PFSK-1 (cell line): ENCODE data around the gene EEFSEC.

Experiments
- REST ChIP-seq, 2 experiments: IDR thresholded peaks; 2 replicates each; pipeline versions ENCODE4 v1.6.1 to v1.8.0; 2011 to 2012; ENCODE audit warnings: low read depth in 2 of 2, low read length in 2 of 2, control low read depth in 1 of 2, inconsistent platforms in 1 of 2, mild to moderate bottlenecking in 1 of 2, moderate library complexity in 1 of 2; ENCODE audit not compliant: insufficient read depth in 1 of 2
- SIN3A ChIP-seq: IDR thresholded peaks from 2 replicates; pipeline ENCODE4 v1.6.1; 2012; ENCODE audit warnings: mild to moderate bottlenecking, low read length, moderate library complexity, borderline replicate concordance; ENCODE audit not compliant: insufficient read depth
- TAF1 ChIP-seq: IDR thresholded peaks from 2 replicates; pipeline ENCODE4 v1.6.1; 2012; ENCODE audit warnings: low read length, control low read depth, borderline replicate concordance; ENCODE audit not compliant: insufficient read depth

DNA sequence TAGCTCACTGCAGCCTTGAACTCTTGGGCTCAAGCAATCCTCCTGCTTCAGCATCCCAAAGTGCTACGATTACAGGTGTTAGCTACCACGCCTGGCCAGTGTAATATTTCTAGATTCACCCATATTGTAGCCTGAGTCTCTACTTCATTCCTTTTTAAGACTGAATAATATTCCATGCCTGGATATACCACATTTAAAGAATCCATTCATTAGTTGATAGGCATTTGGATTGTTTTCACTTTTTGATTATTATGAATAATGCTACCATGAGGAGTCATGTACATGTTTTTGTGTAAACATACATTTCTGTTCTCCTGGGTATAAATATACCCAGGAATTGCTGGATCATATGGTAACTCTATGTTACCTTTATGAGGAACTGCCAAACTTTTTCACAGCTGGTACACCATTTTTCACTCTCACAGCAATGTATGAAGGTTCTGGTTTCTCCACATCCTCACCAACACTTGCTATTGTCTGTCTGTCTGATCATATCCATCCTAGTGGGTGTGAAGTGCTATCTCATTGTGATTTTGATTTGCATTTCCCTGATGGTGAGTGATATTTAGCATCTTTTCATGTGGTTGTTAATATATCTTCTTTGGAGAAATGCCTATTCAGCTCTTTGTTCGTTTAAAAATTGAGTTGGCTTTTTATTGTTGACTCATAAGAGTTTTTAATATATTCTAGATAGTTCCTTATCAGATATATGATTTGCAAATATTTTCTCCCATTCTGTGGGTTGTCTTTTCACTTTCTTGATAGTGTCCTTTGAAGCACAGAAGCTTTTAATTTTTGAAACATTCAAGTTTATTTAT is 32.6 kb downstream of the EEFSEC start:
- no peak for TF ChIP-seq REST (IDR thresholded peaks at IDR 0.05; ENCODE audit: insufficient read depth in 1 of 2, low read depth in 2 of 2, low read length in 2 of 2)
- no peak for TF ChIP-seq SIN3A
- TF ChIP-seq TAF1 = no peak
